ENCODE measurements around the gene TSR1. TPM values are rescaled to one million over a fixed set of nuclear protein-coding genes. Genes with fewer than 3 reads are reported as not detected.

Gene TSR1
- total RNA-seq, 1 experiment from 2014 or later: 70.3 TPM

- H3K36me3 ChIP-seq (ENCODE audit: low read depth, low read length): no peaks in the 10 kb centered on the region
- CTCF ChIA-PET: interaction anchor here (1.0 kb wide), 1 partner anchor 53 kb away, joined by 3 read pairs; no protein-coding TSS in a partner anchor
- H3K9me3 ChIP-seq (ENCODE audit: low read length): no peaks in the 10 kb centered on the region
- no peaks in the 10 kb centered on the region for H3K79me2 ChIP-seq (ENCODE audit: low read length)
- TF ChIP-seq EZH2 (IDR thresholded peaks at IDR 0.05; ENCODE audit: low read length, unreplicated experiment) (no peak), EZH2phosphoT487 (IDR thresholded peaks at IDR 0.05; ENCODE audit: borderline replicate concordance, low read length) (no peak), CTCF (conservative IDR thresholded peaks at IDR 0.05; ENCODE audit: low read depth, low read length) (no peak)
- no peaks in the 10 kb centered on the region for H3K9me2 ChIP-seq (replicated peaks; ENCODE audit: low read length)
- no peak overlapping the region for H3K27ac ChIP-seq (ENCODE audit: low read length)
- ATAC-seq: no peak
- H3K27me3 ChIP-seq (ENCODE audit: low read length): no peaks in the 10 kb centered on the region
- H2AFZ ChIP-seq (ENCODE audit: low read length): no peak overlapping the region
- H3K4me3 ChIP-seq (ENCODE audit: low read length): no peak overlapping the region
- H3K9ac ChIP-seq (ENCODE audit: low read length): no peak overlapping the region
- no peaks in the 10 kb centered on the region for H4K20me1 ChIP-seq (ENCODE audit: low read length)
- DNase-seq: no peak
- H3K4me2 ChIP-seq (ENCODE audit: low read length): no peak overlapping the region
- peaks cover 17% of the 10 kb centered on the region for H3K4me1 ChIP-seq (ENCODE audit: insufficient read depth, low read length)
- POLR2A ChIA-PET (ENCODE audit: unreplicated experiment): no interaction called here
- intact Hi-C loops (cut with micrococcal nuclease): no loop called here
- H3F3A ChIP-seq (ENCODE audit: low read length, unreplicated experiment): no peaks in the 10 kb centered on the region
- BruUV-seq (replicated peaks): no TSS peak
Observed at GRCh38 chr17:2363318-2363717, 27.1 kb upstream of the TSR1 start.

- ChIA-PET POLR2A (ENCODE audit: unreplicated experiment) (no interaction called here), CTCF (interaction anchor here (1.0 kb wide), 1 partner anchor 53 kb away, joined by 3 read pairs; no protein-coding TSS in a partner anchor)
- no peaks in the 10 kb centered on the region for H3F3A ChIP-seq (ENCODE audit: low read length, unreplicated experiment)
- DNase-seq: no peak
- H3K4me1 ChIP-seq (ENCODE audit: insufficient read depth, low read length): peaks cover 17% of the 10 kb centered on the region
- no peak for ATAC-seq
- no peaks in the 10 kb centered on the region for H3K27me3 ChIP-seq (ENCODE audit: low read length)
- no TSS peak for BruUV-seq (replicated peaks)
- no peaks in the 10 kb centered on the region for H3K36me3 ChIP-seq (ENCODE audit: low read depth, low read length)
- H4K20me1 ChIP-seq (ENCODE audit: low read length): no peaks in the 10 kb centered on the region
- H3K4me2 ChIP-seq (ENCODE audit: low read length): no peak overlapping the region
- no peaks in the 10 kb centered on the region for H3K9me3 ChIP-seq (ENCODE audit: low read length)
- H3K79me2 ChIP-seq (ENCODE audit: low read length): no peaks in the 10 kb centered on the region
- H2AFZ ChIP-seq (ENCODE audit: low read length): no peak overlapping the region
- no peak for TF ChIP-seq EZH2 (IDR thresholded peaks at IDR 0.05; ENCODE audit: low read length, unreplicated experiment)
- TF ChIP-seq CTCF (conservative IDR thresholded peaks at IDR 0.05; ENCODE audit: low read depth, low read length): no peak
- no peak for TF ChIP-seq EZH2phosphoT487 (IDR thresholded peaks at IDR 0.05; ENCODE audit: borderline replicate concordance, low read length)
- H3K4me3 ChIP-seq (ENCODE audit: low read length): no peak overlapping the region
- no peaks in the 10 kb centered on the region for H3K9me2 ChIP-seq (replicated peaks; ENCODE audit: low read length)
- no peak overlapping the region for H3K9ac ChIP-seq (ENCODE audit: low read length)
- intact Hi-C loops (cut with micrococcal nuclease): no loop called here
- H3K27ac ChIP-seq (ENCODE audit: low read length): no peak overlapping the region
Observed at GRCh38 chr17:2362881-2363280, 26.6 kb upstream of the TSR1 start.

- H3F3A ChIP-seq (ENCODE audit: low read length, unreplicated experiment): no peaks in the 10 kb centered on the region
- H3K27ac ChIP-seq (ENCODE audit: low read length): no peak overlapping the region
- no peaks in the 10 kb centered on the region for H3K36me3 ChIP-seq (ENCODE audit: low read depth, low read length)
- H3K4me3 ChIP-seq (ENCODE audit: low read length): no peak overlapping the region
- H3K4me1 ChIP-seq (ENCODE audit: insufficient read depth, low read length): peaks cover 17% of the 10 kb centered on the region
- H3K9me2 ChIP-seq (replicated peaks; ENCODE audit: low read length): no peaks in the 10 kb centered on the region
- H4K20me1 ChIP-seq (ENCODE audit: low read length): no peaks in the 10 kb centered on the region
- H3K79me2 ChIP-seq (ENCODE audit: low read length): no peaks in the 10 kb centered on the region
- intact Hi-C loops (cut with micrococcal nuclease): no loop called here
- no peaks in the 10 kb centered on the region for H3K27me3 ChIP-seq (ENCODE audit: low read length)
- no peak for ATAC-seq
- no peak overlapping the region for H2AFZ ChIP-seq (ENCODE audit: low read length)
- no peak overlapping the region for H3K9ac ChIP-seq (ENCODE audit: low read length)
- no peaks in the 10 kb centered on the region for H3K9me3 ChIP-seq (ENCODE audit: low read length)
- TF ChIP-seq CTCF (conservative IDR thresholded peaks at IDR 0.05; ENCODE audit: low read depth, low read length) (no peak), EZH2phosphoT487 (IDR thresholded peaks at IDR 0.05; ENCODE audit: borderline replicate concordance, low read length) (no peak), EZH2 (IDR thresholded peaks at IDR 0.05; ENCODE audit: low read length, unreplicated experiment) (no peak)
- H3K4me2 ChIP-seq (ENCODE audit: low read length): no peak overlapping the region
- POLR2A ChIA-PET (ENCODE audit: unreplicated experiment): no interaction called here
- no TSS peak for BruUV-seq (replicated peaks)
- CTCF ChIA-PET: no interaction called here
- DNase-seq: no peak
Observed at GRCh38 chr17:2362416-2362815, 26.2 kb upstream of the TSR1 start.

Measured in PC-3 (cell line).